Nephron progenitor cell (in vitro differentiated cells): Measurements from ENCODE around the gene CACNA1S.

Experiments used
- DNase-seq: peaks from one replicate; pipeline ENCODE4 v3.0.0; 2021
- H3K27ac Mint-ChIP-seq: 2 replicates; pipeline ENCODE4 v1.8.0; 2021; ENCODE audit warnings: mild to moderate bottlenecking, moderate library complexity, mixed read lengths
- H3K27me3 Mint-ChIP-seq: 2 replicates; pipeline ENCODE4 v1.8.0; 2021; ENCODE audit warnings: mild to moderate bottlenecking, low read depth, mixed read lengths; ENCODE audit not compliant: poor library complexity
- H3K36me3 Mint-ChIP-seq: 2 replicates; pipeline ENCODE4 v1.8.0; 2021; ENCODE audit warnings: low read depth, mixed read lengths
- H3K4me1 Mint-ChIP-seq: 2 replicates; pipeline ENCODE4 v1.8.0; 2021; ENCODE audit warnings: mixed read lengths
- H3K4me3 Mint-ChIP-seq: 2 replicates; pipeline ENCODE4 v1.8.0; 2021; ENCODE audit warnings: mild to moderate bottlenecking, moderate library complexity, mixed read lengths
- H3K9me3 Mint-ChIP-seq: 2 replicates; pipeline ENCODE4 v1.8.0; 2021; ENCODE audit warnings: mild to moderate bottlenecking, moderate library complexity, mixed read lengths
- CTCF ChIP-seq: fragments of 200-600 bp; sonication (generic); IDR thresholded peaks from 2 replicates; pipeline ENCODE4 v1.5.0; 2021; ENCODE audit warnings: antibody characterized with exemption

The CACNA1S gene

GRCh38 chr1:201094832-201095231 lies 17.4 kb downstream of the CACNA1S start:
- Mint-ChIP-seq H3K4me1 (peaks cover 63% of the 10 kb centered on the region), H3K27me3 (peaks cover 7% of the 10 kb centered on the region), H3K36me3 (no peaks in the 10 kb centered on the region), H3K9me3 (no peaks in the 10 kb centered on the region), H3K27ac (no peak overlapping the region), H3K4me3 (no peak overlapping the region)
- no peak for TF ChIP-seq CTCF
- DNase-seq = no peak

GRCh38 chr1:201093962-201094361 lies 18.3 kb downstream of the CACNA1S start:
- Mint-ChIP-seq H3K4me3 (no peak overlapping the region), H3K27ac (no peak overlapping the region), H3K4me1 (peaks cover 63% of the 10 kb centered on the region), H3K27me3 (peaks cover 4% of the 10 kb centered on the region), H3K36me3 (no peaks in the 10 kb centered on the region), H3K9me3 (no peaks in the 10 kb centered on the region)
- no peak for DNase-seq
- TF ChIP-seq CTCF = no peak

GRCh38 chr1:201093561-201093960 lies 18.7 kb downstream of the CACNA1S start:
- no peak overlapping the region for H3K4me3 Mint-ChIP-seq
- H3K36me3 Mint-ChIP-seq = no peaks in the 10 kb centered on the region

GRCh38 chr1:201092738-201093137 lies 19.5 kb downstream of the CACNA1S start:
- H3K27me3 Mint-ChIP-seq = peaks cover 3% of the 10 kb centered on the region
- no peaks in the 10 kb centered on the region for H3K36me3 Mint-ChIP-seq
- DNase-seq = no peak
- H3K4me3 Mint-ChIP-seq = no peak overlapping the region
- no peaks in the 10 kb centered on the region for H3K9me3 Mint-ChIP-seq
- no peak overlapping the region for H3K27ac Mint-ChIP-seq
- peaks cover 59% of the 10 kb centered on the region for H3K4me1 Mint-ChIP-seq
- TF ChIP-seq CTCF = no peak

More at GRCh38 chr1:201093561-201093960, 18.7 kb downstream of the CACNA1S start:
- DNase-seq = no peak
- Mint-ChIP-seq H3K27me3 (peaks cover 3% of the 10 kb centered on the region), H3K4me1 (peaks cover 64% of the 10 kb centered on the region), H3K27ac (no peak overlapping the region), H3K9me3 (no peaks in the 10 kb centered on the region)
- no peak for TF ChIP-seq CTCF

GRCh38 chr1:201091256-201091655 lies 21.0 kb downstream of the CACNA1S start:
- Mint-ChIP-seq H3K27ac (no peak overlapping the region), H3K4me1 (peaks cover 44% of the 10 kb centered on the region), H3K4me3 (no peak overlapping the region), H3K9me3 (no peaks in the 10 kb centered on the region), H3K36me3 (no peaks in the 10 kb centered on the region), H3K27me3 (peaks cover 3% of the 10 kb centered on the region)
- no peak for DNase-seq
- TF ChIP-seq CTCF = no peak

GRCh38 chr1:201090541-201090940 lies 21.7 kb downstream of the CACNA1S start:
- TF ChIP-seq CTCF = no peak
- Mint-ChIP-seq H3K27me3 (peaks cover 6% of the 10 kb centered on the region), H3K4me3 (no peak overlapping the region), H3K36me3 (no peaks in the 10 kb centered on the region), H3K4me1 (peaks cover 37% of the 10 kb centered on the region), H3K9me3 (no peaks in the 10 kb centered on the region), H3K27ac (peak overlapping the region; percentile 19)
- no peak for DNase-seq
